HG03175 (cell line): Measurements from ENCODE around the gene FYN.

Experiments used
- ATAC-seq: cut with Tn5 transposase; IDR thresholded peaks from one replicate; pipeline ENCODE4 v1.9.1; 2021; ENCODE audit warnings: mild to moderate bottlenecking, moderate library complexity; ENCODE audit not compliant: unreplicated experiment

The FYN gene

DNA sequence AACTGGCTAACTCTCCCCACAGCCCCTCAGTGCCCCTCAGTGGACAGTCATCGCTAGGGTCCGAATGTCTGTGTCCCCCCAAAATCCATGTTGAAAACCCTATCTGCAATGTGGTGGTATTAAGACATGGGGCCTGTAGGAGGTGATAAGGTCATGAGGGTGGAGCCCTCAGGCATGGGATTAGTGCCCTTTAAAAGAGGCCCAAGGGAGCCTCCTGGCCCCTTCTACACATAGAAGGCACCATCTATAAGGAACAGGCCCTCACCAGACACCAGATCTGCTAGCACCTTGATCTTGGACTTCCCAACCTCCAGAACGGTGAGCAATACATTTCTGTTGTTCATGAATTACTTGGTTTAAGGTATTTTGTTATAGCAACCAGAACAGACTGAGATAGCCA lies 260.9 kb downstream of the FYN start:
- ATAC-seq, result no peak

DNA sequence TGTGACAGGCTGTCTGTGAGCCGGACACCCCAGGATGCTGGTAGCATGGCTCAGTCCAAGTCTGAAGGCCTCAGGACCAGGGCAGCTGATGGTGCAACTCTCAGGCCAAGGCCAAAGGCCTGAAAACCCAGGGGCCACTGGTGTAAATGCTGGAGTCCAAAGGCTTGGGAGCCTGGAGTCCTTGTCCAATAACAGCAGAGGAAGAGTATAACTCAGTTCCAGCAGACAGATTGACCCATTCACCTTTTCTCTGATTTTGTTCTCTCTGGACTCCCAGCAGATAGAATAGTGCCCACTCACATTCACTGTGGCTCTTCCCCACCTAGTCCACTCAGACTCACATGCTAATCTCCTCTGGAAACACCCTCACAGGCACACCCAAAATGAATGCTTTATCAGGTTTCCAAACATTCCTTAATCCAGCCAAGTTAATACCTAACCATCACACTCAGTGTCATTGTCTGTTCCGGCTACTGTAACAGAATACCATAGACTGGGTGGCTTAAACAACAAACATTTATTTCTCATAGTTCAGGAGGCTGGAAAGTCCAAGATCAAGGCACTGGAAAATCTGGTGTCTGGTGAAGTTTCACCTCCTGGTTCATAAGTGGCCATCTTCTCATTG lies 262.6 kb downstream of the FYN start:
- no peak for ATAC-seq
